Measurements from ENCODE around the gene CATSPER1. TPM values are rescaled to one million over a fixed set of nuclear protein-coding genes. Genes with fewer than 3 reads are reported as not detected.
A peak's percentile ranks its signal among the peaks of the same experiment; 100 is the strongest.
"Not testable (repeated sequence)": the region's sequence is repeated elsewhere in the genome, so short reads cannot be mapped to it uniquely, and the experiment has no call there.

Gene CATSPER1
- total RNA-seq, 1 donor from 2014 or later = not detected

GRCh38 chr11:66051766-66052663 is 25.7 kb upstream of the CATSPER1 start, which contains the start of gene SF3B2:
SF3B2 (plus strand) TSS chr11:66052364; CDS start chr11:66052385, 21 bp downstream.
- peak; percentile 98 to 99 for DNase-seq (ENCODE audit: low read depth in 2 of 2)

- DNase-seq (ENCODE audit: low read depth in 2 of 2) = no peak
Measured at GRCh38 chr11:66051371-66051765, 25.1 kb upstream of the CATSPER1 start.

- no peak for DNase-seq (ENCODE audit: low read depth in 2 of 2)
Measured at GRCh38 chr11:66050581-66051231, 24.4 kb upstream of the CATSPER1 start.

GRCh38 chr11:66048547-66049323 is 22.5 kb upstream of the CATSPER1 start, which contains the start of gene GAL3ST3:
GAL3ST3 (minus strand) TSS chr11:66049161; CDS start chr11:66045415, 3,746 bp downstream.
- no peak for DNase-seq (ENCODE audit: low read depth in 2 of 2)

GRCh38 chr11:66047541-66048365 is 21.5 kb upstream of the CATSPER1 start:
- no peak for DNase-seq (ENCODE audit: low read depth in 2 of 2)

GRCh38 chr11:66046901-66047300 is 20.6 kb upstream of the CATSPER1 start:
- no peak for DNase-seq (ENCODE audit: low read depth in 2 of 2)

- peak; percentile 79 to 88 for DNase-seq (ENCODE audit: low read depth in 2 of 2)
Measured at GRCh38 chr11:66045177-66045639, 18.9 kb upstream of the CATSPER1 start.

- no peak for DNase-seq (ENCODE audit: low read depth in 2 of 2)
Measured at GRCh38 chr11:66044757-66045156, 18.5 kb upstream of the CATSPER1 start.

- DNase-seq (ENCODE audit: low read depth in 2 of 2) = no peak
Measured at GRCh38 chr11:66042996-66043906, 17.0 kb upstream of the CATSPER1 start.

- DNase-seq (ENCODE audit: low read depth in 2 of 2) = no peak
Measured at GRCh38 chr11:66042227-66042995, 16.1 kb upstream of the CATSPER1 start.

GRCh38 chr11:66039765-66040164 is 13.5 kb upstream of the CATSPER1 start:
- no peak for DNase-seq (ENCODE audit: low read depth in 2 of 2)

GRCh38 chr11:66037327-66037726 is 11.0 kb upstream of the CATSPER1 start:
- no peak for DNase-seq (ENCODE audit: low read depth in 2 of 2)

- DNase-seq (ENCODE audit: low read depth in 2 of 2) = no peak
Measured at GRCh38 chr11:66036334-66036710, 10.0 kb upstream of the CATSPER1 start.

- no peak for DNase-seq (ENCODE audit: low read depth in 2 of 2)
Measured at GRCh38 chr11:66035653-66036333, 9.5 kb upstream of the CATSPER1 start.

- no peak for DNase-seq (ENCODE audit: low read depth in 2 of 2)
Measured at GRCh38 chr11:66032957-66033735, 6.9 kb upstream of the CATSPER1 start.

- not testable (repeated sequence) for DNase-seq (ENCODE audit: low read depth in 2 of 2)
Measured at GRCh38 chr11:66023186-66023440, 3.2 kb downstream of the CATSPER1 start.

GRCh38 chr11:66022401-66023185 is 3.7 kb downstream of the CATSPER1 start:
- peak; percentile 60 to 66 for DNase-seq (ENCODE audit: low read depth in 2 of 2)
